Peyer's patch (tissue), 4 donors: ENCODE data around the gene CPSF4.

Experiments
- POLR2A ChIP-seq, 2 donors: fragments of 450-650 bp; IDR thresholded peaks; one replicate each; pipeline ENCODE4 v1.5.1; 2017; ENCODE audit warnings: antibody characterized with exemption in 2 of 2, mild to moderate bottlenecking in 2 of 2, moderate library complexity in 2 of 2
- TF ChIP-seq, protein P1 (sequence below), 6 experiments: fragments of 450-650 bp in 4 of 6; fragments of 200-600 bp in 2 of 6; sonication (generic) in 1 of 6; IDR thresholded peaks; one replicate each; pipeline ENCODE4 v1.5.1; 2017 to 2019; ENCODE audit warnings: antibody characterized with exemption in 6 of 6, mild to moderate bottlenecking in 3 of 6, moderate library complexity in 1 of 6

DNA sequence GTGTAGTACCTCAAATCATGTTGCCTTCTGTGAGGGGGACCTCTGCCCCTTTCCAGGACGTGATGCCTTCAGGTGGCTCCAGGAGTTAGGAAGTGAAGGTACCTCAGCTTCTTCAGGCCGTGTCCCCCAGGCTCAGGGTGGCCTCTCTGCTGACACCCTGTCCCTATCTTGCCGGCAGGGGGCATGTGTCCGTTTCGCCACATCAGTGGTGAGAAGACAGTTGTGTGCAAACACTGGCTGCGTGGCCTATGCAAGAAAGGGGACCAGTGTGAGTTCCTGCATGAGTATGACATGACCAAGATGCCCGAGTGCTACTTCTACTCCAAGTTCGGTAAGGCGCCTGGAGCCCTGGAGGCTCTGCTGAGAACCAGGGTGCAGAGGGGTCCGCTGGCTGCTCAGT is 9.2 kb downstream of the CPSF4 start:
- TF ChIP-seq, protein P1, sequence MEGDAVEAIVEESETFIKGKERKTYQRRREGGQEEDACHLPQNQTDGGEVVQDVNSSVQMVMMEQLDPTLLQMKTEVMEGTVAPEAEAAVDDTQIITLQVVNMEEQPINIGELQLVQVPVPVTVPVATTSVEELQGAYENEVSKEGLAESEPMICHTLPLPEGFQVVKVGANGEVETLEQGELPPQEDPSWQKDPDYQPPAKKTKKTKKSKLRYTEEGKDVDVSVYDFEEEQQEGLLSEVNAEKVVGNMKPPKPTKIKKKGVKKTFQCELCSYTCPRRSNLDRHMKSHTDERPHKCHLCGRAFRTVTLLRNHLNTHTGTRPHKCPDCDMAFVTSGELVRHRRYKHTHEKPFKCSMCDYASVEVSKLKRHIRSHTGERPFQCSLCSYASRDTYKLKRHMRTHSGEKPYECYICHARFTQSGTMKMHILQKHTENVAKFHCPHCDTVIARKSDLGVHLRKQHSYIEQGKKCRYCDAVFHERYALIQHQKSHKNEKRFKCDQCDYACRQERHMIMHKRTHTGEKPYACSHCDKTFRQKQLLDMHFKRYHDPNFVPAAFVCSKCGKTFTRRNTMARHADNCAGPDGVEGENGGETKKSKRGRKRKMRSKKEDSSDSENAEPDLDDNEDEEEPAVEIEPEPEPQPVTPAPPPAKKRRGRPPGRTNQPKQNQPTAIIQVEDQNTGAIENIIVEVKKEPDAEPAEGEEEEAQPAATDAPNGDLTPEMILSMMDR (IDR thresholded peaks at IDR 0.05): peak in 1 of 6 experiments; percentile 18
- TF ChIP-seq POLR2A (IDR thresholded peaks at IDR 0.05): no peak
